NCI-H526 (cell line): ENCODE measurements around the gene ATP5PD.
A peak's percentile ranks its signal among the peaks of the same experiment; 100 is the strongest.

Experiments
- DNase-seq, 2 experiments: peaks; one replicate each; lab custom pipeline; 2025; lab: John Stamatoyannopoulos, UW

ATP5PD gene

GRCh38 chr17:75046407-75047289 is at the start of gene ATP5PD, which contains the start of gene KCTD2:
Gene ATP5PD, minus strand, starts transcription at chr17:75046969. Its CDS starts 4,319 bp downstream, at chr17:75042650.
Gene KCTD2, plus strand, starts transcription at chr17:75047225. Its CDS starts 26 bp downstream, at chr17:75047251.
- DNase-seq, result peak; percentile 92 to 99

GRCh38 chr17:75096082-75096625 is 49.4 kb upstream of the ATP5PD start:
- DNase-seq, result no peak

GRCh38 chr17:75094871-75095399 is 48.2 kb upstream of the ATP5PD start:
- no peak for DNase-seq

- DNase-seq, result no peak
Observed at GRCh38 chr17:75093548-75094158, 46.9 kb upstream of the ATP5PD start.

- no peak for DNase-seq
Observed at GRCh38 chr17:75091855-75092327, 45.1 kb upstream of the ATP5PD start.

GRCh38 chr17:75090871-75091854 is 44.4 kb upstream of the ATP5PD start:
- no peak for DNase-seq

GRCh38 chr17:75088465-75089417 is 42.0 kb upstream of the ATP5PD start:
- no peak for DNase-seq

- peak; percentile 35 to 63 for DNase-seq
Observed at GRCh38 chr17:75087558-75088453, 41.0 kb upstream of the ATP5PD start, which contains the start of gene SLC16A5. Gene SLC16A5, plus strand, starts transcription at chr17:75087954. Its CDS starts 5,683 bp downstream, at chr17:75093637.

GRCh38 chr17:75087182-75087557 is 40.4 kb upstream of the ATP5PD start:
- no peak for DNase-seq

- DNase-seq, result no peak
Observed at GRCh38 chr17:75086496-75087181, 39.9 kb upstream of the ATP5PD start.

- no peak for DNase-seq
Observed at GRCh38 chr17:75084039-75084660, 37.4 kb upstream of the ATP5PD start.

GRCh38 chr17:75082683-75083082 is 35.9 kb upstream of the ATP5PD start:
- DNase-seq, result no peak

- no peak for DNase-seq
Observed at GRCh38 chr17:75081611-75082540, 35.1 kb upstream of the ATP5PD start.

- no peak for DNase-seq
Observed at GRCh38 chr17:75079023-75079373, 32.2 kb upstream of the ATP5PD start.

- DNase-seq, result no peak
Observed at GRCh38 chr17:75078284-75079022, 31.7 kb upstream of the ATP5PD start.
